Activated naive CD4-positive, alpha-beta T cell treated with anti-CD3 and anti-CD28 coated beads, Interleukin-2, amount 10 ng/mL, durations not matched to agents 7 days and 5 days (primary cell): Measurements from ENCODE around the gene MCM3.

Experiments used
- CTCF ChIA-PET: fragments of 350-600 bp; sonication (Branson Sonifier 250); formaldehyde crosslinking; loops from one replicate; lab custom pipeline; 2021; ENCODE audit warnings: antibody characterized with exemption; lab: Charles Lee
- DNase-seq: peaks from one replicate; pipeline ENCODE4 v3.0.0-alpha.2; 2020
- H3K27ac Mint-ChIP-seq: one replicate; pipeline ENCODE4 v1.8.0; 2021; ENCODE audit warnings: mild to moderate bottlenecking, moderate library complexity, mixed read lengths
- H3K27me3 Mint-ChIP-seq: one replicate; pipeline ENCODE4 v1.8.0; 2021; ENCODE audit warnings: mild to moderate bottlenecking, mixed read lengths
- H3K36me3 Mint-ChIP-seq: one replicate; pipeline ENCODE4 v1.8.0; 2021; ENCODE audit warnings: mixed read lengths
- H3K4me1 Mint-ChIP-seq: one replicate; pipeline ENCODE4 v1.8.0; 2021; ENCODE audit warnings: mixed read lengths
- H3K4me3 Mint-ChIP-seq: one replicate; pipeline ENCODE4 v1.8.0; 2021; ENCODE audit warnings: mild to moderate bottlenecking, moderate library complexity, mixed read lengths
- H3K9me3 Mint-ChIP-seq: one replicate; pipeline ENCODE4 v1.8.0; 2021; ENCODE audit warnings: mixed read lengths

The MCM3 gene

GRCh38 chr6:52284460-52285176 lies at the start of gene MCM3:
Gene MCM3 (minus strand): TSS chr6:52284742. CDS start chr6:52284674, 68 bp downstream.
- H3K27ac Mint-ChIP-seq: peak within 1 kb of the TSS; percentile 81
- H3K27me3 Mint-ChIP-seq: no peaks in the 10 kb centered on the region
- no peaks in the 10 kb centered on the region for H3K9me3 Mint-ChIP-seq
- no peak within 1 kb of the TSS for H3K4me3 Mint-ChIP-seq
- CTCF ChIA-PET: interaction anchor here (0.6 to 8.6 kb wide), 18 partner anchors 10 to 378 kb away, joined by 3 to 159 read pairs (median 12); partner anchors contain the start of gene PAQR8
- peaks cover 35% of the 10 kb centered on the region for H3K36me3 Mint-ChIP-seq
- peaks cover 61% of the 10 kb centered on the region for H3K4me1 Mint-ChIP-seq
- peak; percentile 98 for DNase-seq

- Mint-ChIP-seq H3K4me3 (no peak overlapping the region), H3K4me1 (peaks cover 55% of the 10 kb centered on the region), H3K27me3 (no peaks in the 10 kb centered on the region), H3K36me3 (no peaks in the 10 kb centered on the region), H3K27ac (peak overlapping the region; percentile 46), H3K9me3 (no peaks in the 10 kb centered on the region)
- no peak for DNase-seq
- CTCF ChIA-PET: interaction anchor here (1.1 to 1.8 kb wide), 4 partner anchors 28 to 66 kb away, joined by 3 to 4 read pairs (median 4); partner anchors contain the start of gene PAQR8
Measured at GRCh38 chr6:52333840-52334200, 49.3 kb upstream of the MCM3 start.

GRCh38 chr6:52331793-52332457 lies 47.4 kb upstream of the MCM3 start:
- no peak for DNase-seq
- Mint-ChIP-seq H3K27me3 (peaks cover 6% of the 10 kb centered on the region), H3K9me3 (no peaks in the 10 kb centered on the region), H3K27ac (peak overlapping the region; percentile 16), H3K4me3 (no peak overlapping the region), H3K4me1 (peaks cover 42% of the 10 kb centered on the region), H3K36me3 (no peaks in the 10 kb centered on the region)
- CTCF ChIA-PET: interaction anchor here (2.6 kb wide), 1 partner anchor 31 kb away, joined by 7 read pairs; the partner anchor contains the start of gene PAQR8

- CTCF ChIA-PET: interaction anchor here (1.5 kb wide), 1 partner anchor 69 kb away, joined by 3 read pairs; no protein-coding TSS in a partner anchor
- Mint-ChIP-seq H3K9me3 (no peaks in the 10 kb centered on the region), H3K27me3 (peaks cover 6% of the 10 kb centered on the region), H3K27ac (no peak overlapping the region), H3K36me3 (no peaks in the 10 kb centered on the region), H3K4me3 (no peak overlapping the region), H3K4me1 (peaks cover 31% of the 10 kb centered on the region)
- DNase-seq: no peak
Measured at GRCh38 chr6:52330470-52330869, 45.9 kb upstream of the MCM3 start.

GRCh38 chr6:52328729-52329128 lies 44.2 kb upstream of the MCM3 start:
- Mint-ChIP-seq H3K4me1 (peaks cover 20% of the 10 kb centered on the region), H3K27me3 (peaks cover 6% of the 10 kb centered on the region), H3K27ac (no peak overlapping the region), H3K4me3 (no peak overlapping the region), H3K36me3 (no peaks in the 10 kb centered on the region), H3K9me3 (no peaks in the 10 kb centered on the region)
- CTCF ChIA-PET: interaction anchor here (0.6 kb wide), 1 partner anchor 74 kb away, joined by 3 read pairs; no protein-coding TSS in a partner anchor
- no peak for DNase-seq

- no peak for DNase-seq
- H3K27me3 Mint-ChIP-seq: peaks cover 6% of the 10 kb centered on the region
- peaks cover 16% of the 10 kb centered on the region for H3K4me1 Mint-ChIP-seq
- CTCF ChIA-PET: interaction anchor here (0.6 kb wide), 1 partner anchor 75 kb away, joined by 3 read pairs; no protein-coding TSS in a partner anchor
- no peak overlapping the region for H3K4me3 Mint-ChIP-seq
- no peaks in the 10 kb centered on the region for H3K9me3 Mint-ChIP-seq
- H3K27ac Mint-ChIP-seq: no peak overlapping the region
- no peaks in the 10 kb centered on the region for H3K36me3 Mint-ChIP-seq
Measured at GRCh38 chr6:52328303-52328662, 43.7 kb upstream of the MCM3 start.

GRCh38 chr6:52326540-52327364 lies 42.2 kb upstream of the MCM3 start:
- Mint-ChIP-seq H3K4me1 (peaks cover 2% of the 10 kb centered on the region), H3K9me3 (no peaks in the 10 kb centered on the region), H3K27me3 (peaks cover 6% of the 10 kb centered on the region), H3K4me3 (no peak overlapping the region), H3K27ac (no peak overlapping the region), H3K36me3 (no peaks in the 10 kb centered on the region)
- CTCF ChIA-PET: interaction anchor here (0.9 kb wide), 1 partner anchor 263 kb away, joined by 3 read pairs; no protein-coding TSS in a partner anchor
- DNase-seq: no peak

- Mint-ChIP-seq H3K27me3 (peaks cover 7% of the 10 kb centered on the region), H3K27ac (no peak overlapping the region), H3K36me3 (no peaks in the 10 kb centered on the region), H3K4me3 (no peak overlapping the region), H3K9me3 (no peaks in the 10 kb centered on the region), H3K4me1 (no peaks in the 10 kb centered on the region)
- DNase-seq: no peak
- CTCF ChIA-PET: interaction anchor here (0.9 kb wide), 1 partner anchor 262 kb away, joined by 3 read pairs; no protein-coding TSS in a partner anchor
Measured at GRCh38 chr6:52325695-52326471, 41.3 kb upstream of the MCM3 start.

- peaks cover 17% of the 10 kb centered on the region for H3K27me3 Mint-ChIP-seq
- H3K36me3 Mint-ChIP-seq: no peaks in the 10 kb centered on the region
- H3K4me3 Mint-ChIP-seq: no peak overlapping the region
- CTCF ChIA-PET: no interaction called here
- no peaks in the 10 kb centered on the region for H3K4me1 Mint-ChIP-seq
- no peak for DNase-seq
- H3K9me3 Mint-ChIP-seq: no peaks in the 10 kb centered on the region
- H3K27ac Mint-ChIP-seq: no peak overlapping the region
Measured at GRCh38 chr6:52324189-52324588, 39.6 kb upstream of the MCM3 start.

GRCh38 chr6:52317841-52318581 lies 33.5 kb upstream of the MCM3 start:
- H3K4me1 Mint-ChIP-seq: peaks cover 11% of the 10 kb centered on the region
- H3K9me3 Mint-ChIP-seq: no peaks in the 10 kb centered on the region
- H3K27ac Mint-ChIP-seq: no peak overlapping the region
- H3K36me3 Mint-ChIP-seq: no peaks in the 10 kb centered on the region
- H3K4me3 Mint-ChIP-seq: no peak overlapping the region
- no peak for DNase-seq
- CTCF ChIA-PET: no interaction called here
- H3K27me3 Mint-ChIP-seq: peaks cover 12% of the 10 kb centered on the region

GRCh38 chr6:52317211-52317610 lies 32.7 kb upstream of the MCM3 start:
- CTCF ChIA-PET: no interaction called here
- no peak overlapping the region for H3K4me3 Mint-ChIP-seq
- H3K27ac Mint-ChIP-seq: no peak overlapping the region

GRCh38 chr6:52314752-52315151 lies 30.2 kb upstream of the MCM3 start:
- no peaks in the 10 kb centered on the region for H3K9me3 Mint-ChIP-seq
- CTCF ChIA-PET: no interaction called here
- no peak overlapping the region for H3K27ac Mint-ChIP-seq
- H3K27me3 Mint-ChIP-seq: peaks cover 3% of the 10 kb centered on the region
- H3K4me1 Mint-ChIP-seq: peaks cover 15% of the 10 kb centered on the region
- H3K4me3 Mint-ChIP-seq: no peak overlapping the region
- no peaks in the 10 kb centered on the region for H3K36me3 Mint-ChIP-seq
- DNase-seq: no peak

More at GRCh38 chr6:52317211-52317610, 32.7 kb upstream of the MCM3 start:
- peaks cover 12% of the 10 kb centered on the region for H3K27me3 Mint-ChIP-seq
- H3K9me3 Mint-ChIP-seq: no peaks in the 10 kb centered on the region
- H3K36me3 Mint-ChIP-seq: no peaks in the 10 kb centered on the region
- no peak for DNase-seq
- peaks cover 11% of the 10 kb centered on the region for H3K4me1 Mint-ChIP-seq

GRCh38 chr6:52312461-52312860 lies 27.9 kb upstream of the MCM3 start:
- H3K27me3 Mint-ChIP-seq: no peaks in the 10 kb centered on the region
- no peak overlapping the region for H3K4me3 Mint-ChIP-seq
- no peaks in the 10 kb centered on the region for H3K36me3 Mint-ChIP-seq
- H3K27ac Mint-ChIP-seq: no peak overlapping the region
- CTCF ChIA-PET: no interaction called here
- no peaks in the 10 kb centered on the region for H3K9me3 Mint-ChIP-seq
- DNase-seq: no peak
- peaks cover 23% of the 10 kb centered on the region for H3K4me1 Mint-ChIP-seq
